ENCODE data around the gene TBATA.

Gene TBATA

GRCh38 chr10:70751356-70751755 is 33.8 kb downstream of the TBATA start:
- TF ChIP-seq, protein P1, sequence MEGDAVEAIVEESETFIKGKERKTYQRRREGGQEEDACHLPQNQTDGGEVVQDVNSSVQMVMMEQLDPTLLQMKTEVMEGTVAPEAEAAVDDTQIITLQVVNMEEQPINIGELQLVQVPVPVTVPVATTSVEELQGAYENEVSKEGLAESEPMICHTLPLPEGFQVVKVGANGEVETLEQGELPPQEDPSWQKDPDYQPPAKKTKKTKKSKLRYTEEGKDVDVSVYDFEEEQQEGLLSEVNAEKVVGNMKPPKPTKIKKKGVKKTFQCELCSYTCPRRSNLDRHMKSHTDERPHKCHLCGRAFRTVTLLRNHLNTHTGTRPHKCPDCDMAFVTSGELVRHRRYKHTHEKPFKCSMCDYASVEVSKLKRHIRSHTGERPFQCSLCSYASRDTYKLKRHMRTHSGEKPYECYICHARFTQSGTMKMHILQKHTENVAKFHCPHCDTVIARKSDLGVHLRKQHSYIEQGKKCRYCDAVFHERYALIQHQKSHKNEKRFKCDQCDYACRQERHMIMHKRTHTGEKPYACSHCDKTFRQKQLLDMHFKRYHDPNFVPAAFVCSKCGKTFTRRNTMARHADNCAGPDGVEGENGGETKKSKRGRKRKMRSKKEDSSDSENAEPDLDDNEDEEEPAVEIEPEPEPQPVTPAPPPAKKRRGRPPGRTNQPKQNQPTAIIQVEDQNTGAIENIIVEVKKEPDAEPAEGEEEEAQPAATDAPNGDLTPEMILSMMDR (IDR thresholded peaks at IDR 0.05; ENCODE audit: insufficient read depth, low read depth, low read length, missing control alignments), result no peak
- DNase-seq (ENCODE audit: low read depth), result no peak
- no peak overlapping the region for H3K4me3 ChIP-seq (ENCODE audit: low read length)

DNA sequence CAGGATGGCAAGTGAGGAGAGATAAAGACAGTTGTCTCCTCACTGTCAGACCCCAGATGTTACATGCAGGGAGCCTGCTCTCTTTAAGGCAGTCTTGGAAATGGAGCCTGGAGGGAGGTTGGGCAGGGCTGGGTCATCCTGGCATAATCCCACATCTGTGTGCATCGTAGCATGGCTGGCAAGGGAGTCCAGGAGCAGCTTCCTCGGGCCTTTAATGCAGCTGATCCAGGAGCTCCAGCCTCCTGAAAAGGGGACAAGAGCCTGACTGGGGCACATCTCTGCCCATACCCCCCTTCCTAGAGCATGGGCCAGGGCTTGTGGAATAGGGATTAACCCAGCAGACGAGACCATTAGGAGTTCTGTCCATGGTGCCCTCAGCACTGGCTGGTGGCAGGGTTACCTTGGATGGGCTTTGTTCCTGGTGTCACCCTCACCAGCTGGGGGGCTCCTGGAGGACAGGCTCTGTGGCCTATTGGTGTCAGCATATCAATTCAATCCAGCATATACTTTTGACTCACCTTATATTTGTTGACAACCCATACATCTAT is 34.9 kb downstream of the TBATA start:
- TF ChIP-seq, protein P1 (IDR thresholded peaks at IDR 0.05; ENCODE audit: insufficient read depth, low read depth, low read length, missing control alignments), result no peak
- no peak overlapping the region for H3K4me3 ChIP-seq (ENCODE audit: low read length)
- no peak for DNase-seq (ENCODE audit: low read depth)

- H3K4me3 ChIP-seq (ENCODE audit: low read length), result no peak overlapping the region
- TF ChIP-seq, protein P1 (IDR thresholded peaks at IDR 0.05; ENCODE audit: insufficient read depth, low read depth, low read length, missing control alignments), result no peak
- no peak for DNase-seq (ENCODE audit: low read depth)
These were observed 35.4 kb downstream of the TBATA start for GRCh38 chr10:70749756-70750155.

GRCh38 chr10:70748801-70749573 is 36.2 kb downstream of the TBATA start:
- no peak for DNase-seq (ENCODE audit: low read depth)
- TF ChIP-seq, protein P1 (IDR thresholded peaks at IDR 0.05; ENCODE audit: insufficient read depth, low read depth, low read length, missing control alignments), result no peak

DNA sequence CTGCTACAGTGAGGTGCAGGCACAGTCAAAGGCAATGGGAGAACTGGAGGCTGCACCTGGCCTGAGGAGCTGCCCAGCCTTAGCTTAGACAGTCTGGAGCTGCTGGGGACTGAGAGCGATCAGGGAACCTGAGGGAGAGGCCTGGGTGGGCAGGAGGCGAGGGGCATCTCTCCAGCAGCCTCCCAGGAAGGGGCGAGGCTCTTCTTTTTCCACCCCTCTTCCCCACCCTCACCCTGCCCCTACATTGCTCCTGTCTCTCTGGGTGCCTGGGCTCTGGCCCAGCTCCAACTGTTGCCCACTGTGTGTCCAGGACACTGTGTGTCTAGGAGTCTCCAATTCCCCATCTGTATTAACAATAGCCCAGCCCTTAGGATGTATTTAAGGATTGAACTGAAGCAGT is 36.9 kb downstream of the TBATA start:
- DNase-seq (ENCODE audit: low read depth), result no peak
- TF ChIP-seq, protein P1 (IDR thresholded peaks at IDR 0.05; ENCODE audit: insufficient read depth, low read depth, low read length, missing control alignments), result no peak
- H3K4me3 ChIP-seq (ENCODE audit: low read length), result no peak overlapping the region

More at GRCh38 chr10:70748801-70749573, 36.2 kb downstream of the TBATA start:
- H3K4me3 ChIP-seq (ENCODE audit: low read length), result no peak overlapping the region

- TF ChIP-seq, protein P1 (IDR thresholded peaks at IDR 0.05; ENCODE audit: insufficient read depth, low read depth, low read length, missing control alignments), result no peak
- no peak overlapping the region for H3K4me3 ChIP-seq (ENCODE audit: low read length)
- DNase-seq (ENCODE audit: low read depth), result no peak
These were observed 37.8 kb downstream of the TBATA start for GRCh38 chr10:70747192-70747965.

Measured in epithelial cell of esophagus (primary cell).